HUDEP-2 (cell line): ENCODE measurements around the gene GLYATL1B.
"Not testable (repeated sequence)": the region's sequence is repeated elsewhere in the genome, so short reads cannot be mapped to it uniquely, and the experiment has no call there.

ENCODE experiments used
- DNase-seq, 76 experiments: peaks; one replicate each; lab custom pipeline; 2025; ENCODE audit not compliant: unreplicated experiment in 76 of 76; lab: John Stamatoyannopoulos, UW

GLYATL1B gene

GRCh38 chr11:59095225-59095624 lies 9.1 kb downstream of the GLYATL1B start:
- not testable (repeated sequence) for DNase-seq

DNA sequence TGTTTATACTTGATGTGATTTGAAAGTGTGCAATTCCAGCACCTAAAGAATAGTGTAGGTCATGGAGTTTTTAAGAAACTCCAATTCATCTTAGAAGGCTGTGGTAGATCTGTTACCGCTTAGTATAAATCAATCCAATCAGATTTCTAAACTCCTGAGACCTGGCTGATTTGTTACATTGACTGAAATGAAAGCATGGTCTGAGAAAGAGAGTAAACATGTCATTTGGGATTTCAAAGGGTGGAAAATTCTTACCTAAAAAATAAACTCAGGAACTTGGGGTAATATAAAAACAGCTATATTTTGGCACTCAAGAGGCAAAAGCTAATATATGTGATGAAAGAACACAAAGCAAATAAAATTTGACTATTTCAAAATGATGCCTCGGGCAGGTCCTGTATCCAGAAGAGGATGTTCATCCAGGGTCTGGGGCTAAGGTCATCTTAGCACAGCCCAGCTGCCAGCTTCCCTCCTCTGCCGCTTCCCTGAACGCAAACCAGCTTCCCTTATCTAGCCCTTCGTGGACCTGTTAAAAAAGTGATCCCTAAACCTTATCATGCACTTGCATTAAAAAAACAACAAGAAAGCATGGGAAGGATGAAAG lies 10.0 kb downstream of the GLYATL1B start:
- DNase-seq, result not testable (repeated sequence)

DNA sequence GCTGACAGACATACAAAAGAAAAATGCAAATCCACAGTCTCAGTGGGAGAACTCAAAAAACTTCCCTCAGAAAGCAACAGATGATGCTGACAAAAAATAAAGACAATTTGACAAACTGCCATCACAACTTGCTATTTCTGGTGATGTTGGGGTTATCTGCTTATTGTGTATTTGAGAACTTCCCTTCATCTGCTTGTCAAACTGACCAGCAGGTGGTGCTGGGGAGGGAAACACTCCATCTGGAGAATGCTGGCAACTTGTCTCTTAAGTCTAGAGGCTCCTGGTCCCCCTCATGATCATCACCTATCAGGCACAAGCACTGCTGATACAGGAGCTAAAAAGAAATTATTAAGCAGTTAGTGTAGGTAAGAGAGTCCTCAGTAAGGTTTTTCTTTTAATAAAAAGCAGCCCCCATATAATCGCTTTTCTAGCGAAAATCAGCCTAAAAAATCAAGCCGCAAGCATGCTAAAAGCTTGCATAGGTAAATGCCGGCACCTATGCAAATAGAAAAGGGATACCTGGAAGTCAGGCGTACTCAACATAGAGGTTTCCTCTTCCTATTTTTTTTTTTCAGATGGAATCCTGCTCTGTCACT lies 11.1 kb downstream of the GLYATL1B start:
- peak in 49 of 76 experiments; percentile 2 to 62 (median 26) for DNase-seq

- not testable (repeated sequence) for DNase-seq
Measured at GRCh38 chr11:59097938-59098337, 11.8 kb downstream of the GLYATL1B start.

DNA sequence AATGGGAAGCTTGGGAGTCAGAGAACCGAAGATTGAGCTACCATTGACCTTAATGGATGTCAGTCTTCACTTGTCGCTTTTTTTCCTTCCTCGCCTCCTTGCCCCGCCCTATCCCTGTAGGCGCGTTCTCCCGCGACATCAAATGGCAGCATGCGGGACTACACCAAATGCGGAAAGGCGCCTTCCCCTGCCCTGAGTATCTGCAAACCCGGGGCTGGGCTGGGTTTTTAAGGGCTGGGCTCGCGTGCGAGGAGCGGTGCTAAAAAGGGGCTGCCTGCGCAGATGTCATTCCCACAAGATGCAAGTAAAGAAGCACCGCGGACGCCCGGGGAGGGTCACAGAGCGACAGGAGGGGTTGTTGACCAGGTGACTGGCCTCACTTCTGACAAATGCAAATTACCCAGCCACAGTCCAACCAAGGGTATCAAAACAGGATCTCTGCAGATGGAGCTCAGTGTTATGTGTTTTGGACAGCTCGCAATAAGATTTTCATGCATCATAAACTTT lies 16.2 kb downstream of the GLYATL1B start:
- DNase-seq, result peak in 31 of 76 experiments; percentile 1 to 36 (median 20)

DNA sequence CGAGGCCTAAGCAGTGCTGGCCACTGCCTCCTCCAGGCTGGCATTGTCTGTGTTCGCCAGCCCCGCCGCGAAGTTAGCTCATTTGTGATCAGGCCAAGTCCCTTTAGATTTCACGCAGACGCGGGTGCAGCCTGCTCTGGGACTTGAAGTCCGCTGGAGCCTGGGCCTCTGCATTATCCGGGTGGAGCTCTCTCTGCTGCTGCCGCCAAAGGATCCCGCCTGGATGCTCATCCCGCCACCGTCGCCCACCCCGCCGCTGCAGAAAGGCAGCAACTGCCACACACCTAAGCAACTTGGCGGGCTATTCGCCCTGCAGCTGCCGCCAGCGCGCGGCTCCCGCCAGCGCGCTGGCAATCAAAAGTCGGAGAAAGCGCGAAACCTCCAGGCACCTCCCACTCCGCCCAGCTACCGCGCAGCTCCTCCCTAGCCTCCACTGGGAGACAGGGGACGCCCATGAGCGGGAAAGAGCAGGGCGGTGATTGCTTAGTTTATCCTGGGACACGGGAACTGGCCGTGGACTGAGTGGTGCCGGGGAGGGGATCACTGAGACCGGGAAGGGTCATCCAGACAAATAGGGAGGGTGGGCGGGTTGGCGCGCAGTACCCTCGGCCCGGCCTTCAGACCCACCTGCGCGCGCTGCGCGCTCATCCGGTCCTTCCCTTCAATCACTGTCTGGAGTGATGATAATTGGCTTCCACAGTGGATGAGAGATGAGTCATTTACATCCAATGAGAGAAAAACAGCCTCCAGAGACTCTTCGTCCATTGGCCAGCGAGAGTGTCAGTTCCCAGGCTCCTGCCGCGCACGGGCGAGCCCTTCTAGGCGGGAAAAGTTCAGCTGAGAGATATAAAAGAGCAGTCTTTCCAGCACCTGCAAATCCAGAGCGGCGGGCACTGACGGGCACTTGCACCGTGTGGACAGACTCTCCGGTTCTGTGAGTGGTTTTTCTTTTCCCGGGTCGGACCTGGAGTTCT lies 20.5 kb downstream of the GLYATL1B start, which contains the start of gene FAM111B:
Gene FAM111B, plus strand, starts transcription at position 875 of the 974 bp plus-strand sequence. CDS start 2,389 bp downstream, outside the sequence.
- peak in 9 of 76 experiments; percentile 1 to 13 (median 3) for DNase-seq

- DNase-seq, result not testable (repeated sequence)
Measured at GRCh38 chr11:59107721-59108120, 21.6 kb downstream of the GLYATL1B start.

- DNase-seq, result no peak
Measured at GRCh38 chr11:59112494-59112893, 26.4 kb downstream of the GLYATL1B start.

- DNase-seq, result no peak
Measured at GRCh38 chr11:59114344-59114743, 28.2 kb downstream of the GLYATL1B start.

DNA sequence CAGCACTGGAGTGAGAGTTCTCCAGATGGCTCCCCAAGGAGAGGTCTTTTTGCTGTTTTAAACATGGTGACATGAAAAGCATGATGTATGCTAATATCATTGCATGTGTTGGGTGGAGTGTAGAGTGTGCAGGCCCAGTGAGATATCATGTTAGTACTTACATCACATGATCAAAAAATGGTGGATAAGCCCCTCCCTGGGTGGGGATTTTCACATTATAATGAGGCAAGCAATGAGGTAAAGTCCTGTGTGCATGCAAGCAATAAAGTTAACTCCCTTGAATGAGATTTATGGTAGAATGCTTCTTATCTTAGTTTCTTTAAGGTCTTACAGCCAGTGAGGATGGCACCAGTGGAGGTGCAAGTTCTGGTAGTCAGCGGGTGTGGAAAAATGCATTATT lies 29.4 kb downstream of the GLYATL1B start:
- DNase-seq, result no peak

- no peak for DNase-seq
Measured at GRCh38 chr11:59117774-59118173, 31.7 kb downstream of the GLYATL1B start.

DNA sequence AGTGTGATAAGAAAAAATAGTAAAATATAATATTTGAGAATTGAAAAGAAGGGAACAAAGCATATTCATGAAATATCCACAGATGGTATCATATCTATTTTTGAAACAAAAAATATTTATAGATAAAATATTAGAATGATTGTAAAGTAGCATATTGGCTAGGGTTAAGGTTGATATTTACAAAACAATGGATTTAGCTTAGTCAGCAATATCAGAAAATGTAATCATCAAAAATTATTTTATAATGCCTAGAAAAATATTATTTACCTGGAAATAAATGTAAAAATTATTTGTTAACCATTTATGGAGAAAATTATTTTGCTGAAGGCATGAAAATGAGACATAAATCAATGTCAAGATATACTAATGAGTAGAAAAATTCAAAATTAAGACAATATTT lies 33.7 kb downstream of the GLYATL1B start:
- no peak for DNase-seq

DNA sequence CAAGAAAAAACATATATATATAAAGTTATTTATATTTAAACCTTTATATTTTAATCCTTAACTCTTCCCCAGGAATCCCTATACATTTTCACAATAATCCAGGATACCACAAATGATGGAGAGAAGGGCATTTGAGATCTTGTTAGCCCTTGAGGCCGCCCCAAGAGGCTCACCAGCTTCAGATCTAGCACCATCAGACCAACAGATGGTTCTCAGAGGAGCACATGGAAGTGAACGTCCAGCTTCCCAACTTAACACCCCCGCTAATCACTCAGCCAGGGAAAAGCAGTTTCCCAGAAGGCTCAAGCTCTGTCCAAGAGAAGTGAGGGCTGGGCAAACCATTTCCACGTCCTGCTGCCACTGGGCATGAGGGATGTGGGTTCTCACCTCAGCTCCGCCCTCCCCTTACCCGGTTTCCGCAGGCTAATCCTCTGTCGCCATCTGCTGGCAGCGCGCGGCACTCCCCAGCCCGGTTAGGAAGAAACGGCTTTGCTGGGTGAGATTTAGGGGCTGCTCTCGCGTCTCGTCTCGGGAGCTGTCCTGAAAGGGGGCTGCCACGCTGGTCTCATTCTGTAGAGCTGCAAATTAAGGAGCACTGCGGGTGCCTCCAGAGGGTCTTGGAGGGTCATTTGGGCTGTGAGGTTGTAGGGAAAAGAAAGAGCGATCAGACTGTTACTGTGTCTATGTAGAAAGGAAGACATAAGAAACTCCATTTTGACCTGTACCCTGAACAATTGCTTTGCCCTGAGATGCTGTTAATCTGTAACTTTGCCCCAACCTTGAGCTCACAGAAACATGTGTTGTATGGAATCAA lies 49.7 kb downstream of the GLYATL1B start:
- DNase-seq, result peak in 64 of 76 experiments; percentile 4 to 82 (median 64)

GRCh38 chr11:59136551-59136950 lies 50.4 kb downstream of the GLYATL1B start:
- peak in 41 of 76 experiments; percentile 1 to 59 (median 12) for DNase-seq

- no peak for DNase-seq
Measured at GRCh38 chr11:59137190-59137589, 51.1 kb downstream of the GLYATL1B start.

- no peak for DNase-seq
Measured at GRCh38 chr11:59138643-59139042, 52.5 kb downstream of the GLYATL1B start.

DNA sequence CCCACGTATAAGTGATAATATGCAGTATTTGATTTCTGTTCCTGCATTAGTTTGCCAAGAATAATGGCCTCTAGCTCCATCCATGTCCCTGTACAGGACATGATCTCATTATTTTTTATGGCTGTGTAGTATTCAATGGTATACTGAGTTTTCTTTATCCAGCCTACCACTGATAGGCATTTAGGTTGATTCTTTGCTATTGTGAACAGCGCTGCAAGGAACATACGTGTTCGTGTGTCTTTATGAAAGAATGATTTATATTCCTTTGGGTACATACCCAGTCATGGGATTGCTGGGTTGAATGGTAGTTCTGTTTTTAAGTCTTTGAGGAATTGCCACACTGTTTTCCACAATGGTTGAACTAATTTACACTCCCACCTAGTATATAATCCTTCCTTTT lies 55.1 kb downstream of the GLYATL1B start:
- no peak for DNase-seq

DNA sequence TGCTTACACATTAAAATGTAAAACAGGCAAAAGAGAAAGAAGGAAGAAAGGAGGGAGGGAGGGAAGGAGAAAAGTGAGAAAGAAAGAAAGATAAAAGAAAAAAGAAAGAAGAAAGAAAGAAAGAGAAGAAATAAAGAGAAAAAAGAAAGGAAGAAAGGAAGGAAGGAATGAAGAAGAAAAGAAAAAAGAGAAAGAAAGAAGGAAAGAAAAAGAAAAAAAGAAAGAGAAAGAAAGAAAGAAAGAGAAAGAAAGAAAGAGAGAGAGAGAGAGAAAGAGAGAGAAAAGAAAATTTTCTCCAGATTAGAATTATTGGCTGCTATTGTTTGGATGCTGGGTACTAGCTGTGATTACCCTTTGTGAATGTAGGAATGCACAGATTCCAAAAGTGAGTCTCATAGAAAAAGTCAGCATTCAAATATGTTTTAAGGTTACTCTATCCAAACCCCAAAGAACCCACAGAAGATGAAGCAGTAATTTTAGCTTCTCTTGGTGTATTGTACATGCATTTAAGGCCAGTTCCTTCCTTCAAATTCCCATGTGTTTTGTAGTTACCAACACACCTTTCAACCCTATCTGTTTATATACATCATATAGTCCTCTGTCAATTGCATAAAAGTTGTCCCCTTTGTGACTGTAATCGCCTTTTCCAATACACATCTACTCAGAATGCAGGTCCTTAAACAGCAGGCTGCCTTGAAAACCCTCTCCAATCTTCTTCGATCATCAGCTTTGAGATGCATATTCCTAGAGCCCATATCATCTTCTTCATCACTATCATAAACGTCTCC lies 55.8 kb downstream of the GLYATL1B start:
- DNase-seq, result no peak
